Loucy (cell line): Measurements from ENCODE around the gene MRPS34.

Experiments used
- H2AFZ ChIP-seq: fragments of 200-600 bp; sonication (generic); 2 replicates; pipeline ENCODE4 v1.6.0; 2016; ENCODE audit warnings: antibody characterized with exemption, mild to moderate bottlenecking, low read length, moderate library complexity
- H3F3A ChIP-seq: fragments of 200-600 bp; 2 replicates; pipeline ENCODE4 v1.6.0; 2016; ENCODE audit warnings: antibody characterized with exemption, low read depth, mild to moderate bottlenecking
- H3K27me3 ChIP-seq: fragments of 200-600 bp; sonication (generic); 2 replicates; pipeline ENCODE4 v1.6.1; 2014; ENCODE audit warnings: low read length, mild to moderate bottlenecking; ENCODE audit not compliant: insufficient read depth, poor library complexity, severe bottlenecking
- H3K36me3 ChIP-seq: fragments of 200-600 bp; sonication (generic); 2 replicates; pipeline ENCODE4 v1.6.1; 2016; ENCODE audit warnings: low read length; ENCODE audit not compliant: insufficient read depth
- H3K4me1 ChIP-seq: fragments of 200-600 bp; sonication (generic); 2 replicates; pipeline ENCODE4 v1.5.1; 2014; ENCODE audit warnings: low read length, mild to moderate bottlenecking; ENCODE audit not compliant: insufficient read depth, poor library complexity, severe bottlenecking
- H3K4me2 ChIP-seq: fragments of 200-600 bp; sonication (generic); 2 replicates; pipeline ENCODE4 v1.6.0; 2014; ENCODE audit warnings: antibody characterized with exemption, low read length, low read depth, mild to moderate bottlenecking; ENCODE audit not compliant: poor library complexity, severe bottlenecking
- H3K4me3 ChIP-seq: fragments of 200-600 bp; sonication (generic); 2 replicates; pipeline ENCODE4 v1.5.1; 2014; ENCODE audit warnings: low read length, mild to moderate bottlenecking, mixed read lengths; ENCODE audit not compliant: poor library complexity, severe bottlenecking
- H3K79me2 ChIP-seq: fragments of 200-600 bp; sonication (generic); 2 replicates; pipeline ENCODE4 v1.6.1; 2014; ENCODE audit warnings: low read length; ENCODE audit not compliant: insufficient read depth
- H3K9ac ChIP-seq: fragments of 200-600 bp; sonication (generic); 2 replicates; pipeline ENCODE4 v1.6.0; 2014; ENCODE audit warnings: mild to moderate bottlenecking, low read depth, low read length, moderate library complexity; ENCODE audit not compliant: poor library complexity, severe bottlenecking
- H3K9me2 ChIP-seq: fragments of 200-600 bp; sonication (generic); replicated peaks from 2 replicates; pipeline ENCODE4 v1.6.1; 2016; ENCODE audit warnings: low read depth, low read length, mixed read lengths
- H3K9me3 ChIP-seq: fragments of 200-600 bp; sonication (generic); 2 replicates; pipeline ENCODE4 v1.6.1; 2014; ENCODE audit warnings: mild to moderate bottlenecking, antibody characterized with exemption, low read length, low read depth; ENCODE audit not compliant: insufficient read depth
- H4K20me1 ChIP-seq: fragments of 200-600 bp; sonication (generic); 2 replicates; pipeline ENCODE4 v1.6.0; 2014; ENCODE audit warnings: antibody characterized with exemption, low read length, mild to moderate bottlenecking; ENCODE audit not compliant: insufficient read depth, poor library complexity, severe bottlenecking
- CTCF ChIP-seq: fragments of 200-600 bp; sonication (generic); conservative IDR thresholded peaks from 2 replicates; pipeline ENCODE4 v1.5.1; 2014; ENCODE audit warnings: mild to moderate bottlenecking, antibody characterized with exemption, low read length
- EZH2phosphoT487 ChIP-seq: fragments of 200-600 bp; IDR thresholded peaks from 2 replicates; pipeline ENCODE4 v1.6.1; 2018; ENCODE audit warnings: antibody characterized with exemption, mild to moderate bottlenecking, moderate library complexity, borderline replicate concordance

MRPS34 gene

DNA sequence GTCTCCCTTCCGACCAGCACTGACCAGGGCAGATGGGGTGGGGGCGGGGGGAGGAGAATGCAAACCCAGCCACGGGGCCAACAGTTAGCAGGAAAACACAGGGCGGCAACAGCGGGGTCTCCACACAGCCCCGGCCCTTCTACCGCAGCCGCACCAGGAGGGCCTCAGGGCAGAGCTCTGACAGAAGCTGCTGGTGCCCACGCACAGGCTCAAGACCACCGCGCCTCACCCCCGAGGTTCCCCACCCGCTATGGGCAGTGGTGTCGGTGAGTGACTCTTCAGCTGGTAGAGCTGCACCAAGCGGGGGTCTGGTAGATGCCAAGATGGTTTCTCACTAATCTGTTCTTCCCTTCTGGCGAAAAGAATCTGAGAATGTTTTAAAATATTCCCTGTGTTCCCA is 37.6 kb upstream of the MRPS34 start:
- Histone ChIP-seq H3K27me3 (no peaks in the 10 kb centered on the region), H3K4me2 (no peak overlapping the region), H4K20me1 (no peaks in the 10 kb centered on the region), H3K36me3 (no peaks in the 10 kb centered on the region), H3K9me2 (no peaks in the 10 kb centered on the region), H3F3A (no peaks in the 10 kb centered on the region), H2AFZ (no peak overlapping the region), H3K9me3 (no peaks in the 10 kb centered on the region), H3K4me1 (no peaks in the 10 kb centered on the region), H3K4me3 (no peak overlapping the region), H3K79me2 (no peaks in the 10 kb centered on the region), H3K9ac (no peak overlapping the region)
- no peak for TF ChIP-seq CTCF
- TF ChIP-seq EZH2phosphoT487, result no peak

DNA sequence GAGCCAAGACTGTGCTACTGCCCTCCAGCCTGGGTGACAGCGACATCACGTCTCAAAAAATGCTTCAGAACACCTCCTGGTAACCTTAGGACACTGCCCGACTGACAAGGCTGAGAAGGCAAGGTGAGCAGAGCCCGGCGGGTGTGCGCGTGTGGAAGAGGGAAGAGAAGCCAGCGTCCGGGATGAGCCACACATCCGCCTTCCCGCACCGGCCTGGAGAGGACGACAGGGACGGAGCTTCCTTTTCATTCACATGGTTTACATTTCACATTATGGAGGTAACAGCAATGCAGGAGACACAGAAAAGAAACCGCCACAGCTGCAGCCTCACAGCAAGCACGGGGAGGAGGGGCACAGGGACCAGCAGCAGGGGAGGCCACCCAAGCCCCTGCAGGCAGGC is 37.2 kb upstream of the MRPS34 start:
- no peaks in the 10 kb centered on the region for H3K4me1 ChIP-seq
- H4K20me1 ChIP-seq, result no peaks in the 10 kb centered on the region
- no peaks in the 10 kb centered on the region for H3K9me2 ChIP-seq
- H3K27me3 ChIP-seq, result no peaks in the 10 kb centered on the region
- TF ChIP-seq CTCF, result no peak
- no peak for TF ChIP-seq EZH2phosphoT487
- no peak overlapping the region for H3K4me2 ChIP-seq
- no peak overlapping the region for H3K4me3 ChIP-seq
- H3K79me2 ChIP-seq, result no peaks in the 10 kb centered on the region
- no peaks in the 10 kb centered on the region for H3K36me3 ChIP-seq
- no peaks in the 10 kb centered on the region for H3F3A ChIP-seq
- no peak overlapping the region for H3K9ac ChIP-seq
- no peaks in the 10 kb centered on the region for H3K9me3 ChIP-seq
- no peak overlapping the region for H2AFZ ChIP-seq

DNA sequence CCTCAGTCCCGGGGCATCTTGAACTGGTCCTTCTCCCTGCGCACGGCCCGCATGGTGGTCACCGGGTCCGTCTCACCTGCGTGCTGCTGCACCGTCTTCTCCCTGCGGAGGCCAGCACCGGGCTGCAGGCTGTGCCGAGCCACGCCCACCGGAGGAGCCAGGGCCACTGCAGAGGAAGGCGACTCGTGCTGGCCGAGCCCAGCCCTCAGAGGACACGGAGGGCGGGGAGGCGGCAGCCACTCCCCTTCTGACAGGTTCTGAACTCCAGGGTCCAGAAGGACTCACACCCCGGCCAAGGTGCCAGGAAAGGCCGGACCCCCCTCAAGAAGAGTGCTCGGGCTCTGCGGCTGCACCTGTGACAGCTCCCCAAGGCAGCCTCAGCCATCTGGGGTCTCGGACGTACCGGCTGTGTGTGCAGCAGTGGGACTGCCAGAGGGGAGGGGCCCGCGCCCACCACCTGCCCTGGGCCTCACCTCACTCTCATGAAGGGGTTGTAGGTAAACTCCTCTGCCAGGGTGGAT is 36.4 kb upstream of the MRPS34 start:
- Histone ChIP-seq H4K20me1 (no peaks in the 10 kb centered on the region), H3K9ac (no peak overlapping the region), H2AFZ (no peak overlapping the region), H3K79me2 (no peaks in the 10 kb centered on the region), H3K4me1 (no peaks in the 10 kb centered on the region), H3F3A (no peaks in the 10 kb centered on the region), H3K4me3 (no peak overlapping the region), H3K4me2 (no peak overlapping the region), H3K9me3 (no peaks in the 10 kb centered on the region), H3K9me2 (no peaks in the 10 kb centered on the region), H3K36me3 (no peaks in the 10 kb centered on the region), H3K27me3 (no peaks in the 10 kb centered on the region)
- no peak for TF ChIP-seq EZH2phosphoT487
- no peak for TF ChIP-seq CTCF
